ENCODE data around the gene TAMALIN.

GRCh38 chr12:51972849-51973273 is 33.9 kb upstream of the TAMALIN start:
- TF ChIP-seq CTCF (IDR thresholded peaks at IDR 0.05 in 8 of 11, conservative IDR thresholded peaks at IDR 0.05 in 3 of 11) (peak in 1 of 11 experiments; percentile 18), POLR2A (IDR thresholded peaks at IDR 0.05) (no peak), POLR2AphosphoS5 (IDR thresholded peaks at IDR 0.05) (peak in 1 of 3 donors; percentile 65)

All from spleen (tissue), 7 donors.